ENCODE data around the gene NDUFAF5.

- TF ChIP-seq CTCF (IDR thresholded peaks at IDR 0.05) = no peak
- TF ChIP-seq POLR2A (IDR thresholded peaks at IDR 0.05) = no peak
- TF ChIP-seq EP300 (IDR thresholded peaks at IDR 0.05) = no peak
- TF ChIP-seq POLR2AphosphoS5 (IDR thresholded peaks at IDR 0.05) = no peak
These were observed 77.4 kb downstream of the NDUFAF5 start for GRCh38 chr20:13862245-13862644.

All from upper lobe of left lung (tissue), 4 donors.